GM19468 (cell line): Measurements from ENCODE around the gene SLC7A11.
"Not testable (repeated sequence)": the region's sequence is repeated elsewhere in the genome, so short reads cannot be mapped to it uniquely, and the experiment has no call there.

Experiments used
- ATAC-seq: cut with Tn5 transposase; IDR thresholded peaks from one replicate; pipeline ENCODE4 v1.9.1; 2021; ENCODE audit warnings: mild to moderate bottlenecking, moderate library complexity, moderate number of reproducible peaks; ENCODE audit not compliant: unreplicated experiment; ENCODE audit errors: extremely low read depth

SLC7A11 gene

GRCh38 chr4:138247643-138248042 lies 5.5 kb upstream of the SLC7A11 start:
- no peak for ATAC-seq

GRCh38 chr4:138243369-138243768 lies 1.2 kb upstream of the SLC7A11 start:
- ATAC-seq, result no peak

- no peak for ATAC-seq
These were observed 646 bp upstream of the SLC7A11 start for GRCh38 chr4:138242834-138243156.

- ATAC-seq, result no peak
These were observed 671 bp downstream of the SLC7A11 start for GRCh38 chr4:138241281-138242075.

- no peak for ATAC-seq
These were observed 2.7 kb downstream of the SLC7A11 start for GRCh38 chr4:138239491-138239890.

GRCh38 chr4:138238521-138239292 lies 3.4 kb downstream of the SLC7A11 start:
- no peak for ATAC-seq

- not testable (repeated sequence) for ATAC-seq
These were observed 5.0 kb downstream of the SLC7A11 start for GRCh38 chr4:138237132-138237531.

GRCh38 chr4:138236037-138236436 lies 6.1 kb downstream of the SLC7A11 start:
- ATAC-seq, result no peak

GRCh38 chr4:138235419-138235952 lies 6.7 kb downstream of the SLC7A11 start:
- peak; percentile 38 for ATAC-seq

- ATAC-seq, result no peak
These were observed 7.9 kb downstream of the SLC7A11 start for GRCh38 chr4:138234248-138234647.

GRCh38 chr4:138233313-138234034 lies 8.7 kb downstream of the SLC7A11 start:
- ATAC-seq, result no peak

- no peak for ATAC-seq
These were observed 9.8 kb downstream of the SLC7A11 start for GRCh38 chr4:138232364-138232763.

- no peak for ATAC-seq
These were observed 12.1 kb downstream of the SLC7A11 start for GRCh38 chr4:138230048-138230447.

GRCh38 chr4:138229160-138229559 lies 13.0 kb downstream of the SLC7A11 start:
- ATAC-seq, result no peak

- no peak for ATAC-seq
These were observed 15.8 kb downstream of the SLC7A11 start for GRCh38 chr4:138226351-138226750.

- no peak for ATAC-seq
These were observed 16.7 kb downstream of the SLC7A11 start for GRCh38 chr4:138225477-138225876.

GRCh38 chr4:138224614-138225013 lies 17.5 kb downstream of the SLC7A11 start:
- ATAC-seq, result no peak

- ATAC-seq, result no peak
These were observed 18.8 kb downstream of the SLC7A11 start for GRCh38 chr4:138223231-138223910.

GRCh38 chr4:138222046-138222445 lies 20.1 kb downstream of the SLC7A11 start:
- no peak for ATAC-seq

- no peak for ATAC-seq
These were observed 23.2 kb downstream of the SLC7A11 start for GRCh38 chr4:138218976-138219375.
